Stimulated activated CD8-positive, alpha-beta memory T cell treated with anti-CD3 and anti-CD28 coated beads, Interleukin-7, amount 100 ng/mL, for 24 hours (primary cell): Measurements from ENCODE around the gene ODC1.

Experiments
- DNase-seq: peaks from one replicate; pipeline ENCODE4 v3.0.0-alpha.2; 2020; ENCODE audit warnings: low read depth

The ODC1 gene

DNA sequence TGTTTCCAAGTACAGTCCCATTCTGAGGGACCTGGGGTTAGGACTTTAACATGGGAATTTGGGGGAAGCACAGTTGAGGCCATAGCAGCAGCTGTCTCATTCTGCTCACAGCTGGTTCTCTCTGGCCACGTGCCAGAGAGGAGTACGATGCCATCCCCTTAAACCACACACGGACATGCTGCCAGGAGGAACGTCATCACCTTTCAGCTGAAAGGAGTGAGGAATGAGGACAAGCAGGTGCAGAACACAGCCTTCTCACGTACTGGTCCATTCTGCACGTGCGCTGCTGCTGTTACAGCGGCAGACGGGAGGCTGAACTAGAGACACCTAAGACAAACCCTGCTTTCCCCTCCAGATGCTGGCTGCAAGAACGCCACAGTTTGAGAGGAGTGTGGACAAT is 33.5 kb downstream of the ODC1 start:
- no peak for DNase-seq

DNA sequence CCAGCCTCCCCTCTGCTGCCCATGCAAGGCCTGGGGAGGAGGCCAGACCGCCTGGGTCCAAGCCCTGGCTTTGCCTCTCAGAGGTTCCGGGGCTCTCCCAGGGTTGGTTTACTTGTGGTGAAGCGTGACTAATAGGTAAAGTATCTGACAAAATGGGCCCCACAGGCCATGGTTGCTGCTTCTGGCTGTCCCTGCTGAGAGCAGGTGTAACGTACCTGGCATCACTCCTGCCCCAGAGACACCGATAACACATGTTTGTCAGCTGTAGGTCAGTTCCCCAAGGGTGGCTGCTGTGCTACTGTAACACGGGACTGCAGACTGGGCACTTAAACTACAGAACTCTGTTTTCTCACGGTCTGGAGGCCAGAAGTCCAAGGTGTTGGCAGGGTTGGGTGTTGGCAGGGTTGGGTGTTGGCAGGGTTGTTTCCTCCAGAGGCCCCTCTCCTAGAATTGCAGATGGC is 34.1 kb downstream of the ODC1 start:
- DNase-seq: no peak

DNA sequence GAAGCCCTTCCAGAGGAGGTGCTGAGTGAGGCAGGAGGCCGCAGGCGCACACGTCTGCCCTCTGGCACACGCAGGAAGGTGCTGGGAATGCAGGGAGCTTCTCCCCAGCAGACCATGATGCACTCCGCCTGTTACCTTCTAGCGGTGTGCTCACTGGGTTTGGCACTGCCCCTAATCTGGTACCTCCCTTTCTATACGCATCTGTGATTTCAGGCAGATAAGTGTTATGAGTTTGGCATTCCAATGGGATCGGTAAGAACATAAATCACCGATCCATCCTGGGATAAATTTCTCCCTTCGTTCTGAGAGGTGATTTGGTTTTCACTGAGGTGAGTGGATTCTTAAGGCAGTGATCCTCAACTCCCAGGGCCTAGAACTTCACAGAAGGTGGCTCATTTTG is 34.6 kb downstream of the ODC1 start:
- no peak for DNase-seq

DNA sequence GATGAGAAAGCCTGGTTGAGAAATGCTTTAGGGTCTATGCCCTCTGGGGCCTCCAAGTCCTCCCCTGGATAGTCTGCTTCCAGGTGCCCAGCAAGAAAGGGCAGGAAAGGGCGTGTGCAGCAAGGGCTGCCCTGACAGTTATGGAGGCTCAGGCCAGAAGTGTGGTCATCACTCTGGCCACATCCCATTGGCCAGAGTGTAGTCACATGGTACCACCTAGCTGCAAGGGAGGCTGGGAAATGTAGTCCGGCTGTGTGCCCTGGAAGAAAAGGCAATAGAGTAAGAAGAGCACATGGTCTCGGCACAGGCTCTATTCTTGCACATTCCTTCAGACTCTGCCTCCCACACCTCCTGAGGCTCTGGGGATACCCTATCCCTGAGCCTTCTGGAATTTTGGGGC is 35.7 kb downstream of the ODC1 start:
- DNase-seq: no peak

DNA sequence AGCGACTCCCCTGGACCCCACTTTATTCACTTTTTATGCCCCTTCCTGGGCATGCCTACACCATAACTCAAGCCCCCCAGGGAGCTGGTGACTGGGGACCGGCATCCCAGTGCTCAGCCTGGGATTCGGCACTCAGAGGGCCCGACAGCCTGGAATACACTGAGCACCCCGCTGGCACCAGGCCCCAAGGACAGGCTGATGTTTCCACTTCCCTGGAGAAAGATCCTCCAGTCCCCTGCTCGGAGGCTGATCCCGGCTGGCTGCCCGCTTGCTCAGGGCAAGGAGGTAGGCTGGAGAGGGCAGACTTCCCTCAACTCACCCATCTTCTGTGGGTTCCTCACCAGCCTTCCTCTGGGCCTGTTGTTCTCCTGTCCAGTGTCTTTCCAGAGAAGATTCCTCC is 36.6 kb downstream of the ODC1 start:
- DNase-seq: no peak

DNA sequence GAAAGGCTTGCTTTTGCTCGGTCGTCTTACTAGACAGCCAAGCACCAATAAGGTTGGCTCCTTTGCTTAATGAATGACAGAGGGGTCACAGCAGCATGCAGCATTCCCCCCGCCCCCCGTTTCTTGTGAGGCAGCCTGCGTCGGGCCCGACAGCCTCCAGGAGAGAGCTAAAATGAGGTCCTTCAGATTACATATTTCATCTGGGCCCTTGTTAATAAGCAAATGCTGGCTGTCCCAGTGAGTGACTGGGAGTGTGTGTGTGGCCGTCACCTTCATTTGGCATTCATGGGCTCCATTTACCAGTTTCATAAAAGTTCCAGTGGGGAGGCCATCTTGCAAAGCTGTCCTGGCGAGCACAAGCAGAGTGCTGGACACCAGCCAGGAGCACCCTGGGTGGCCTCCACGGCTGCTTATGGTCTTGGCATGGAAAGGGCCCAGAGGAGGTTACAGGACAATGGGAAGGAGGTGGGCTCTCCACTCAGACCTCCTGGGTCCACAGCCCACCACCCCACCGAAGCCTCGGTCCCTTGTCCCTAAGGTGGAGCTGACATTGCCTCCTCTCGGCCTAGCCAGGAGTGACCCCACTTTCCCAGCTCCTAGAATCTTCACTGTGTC is 37.2 kb downstream of the ODC1 start:
- no peak for DNase-seq

DNA sequence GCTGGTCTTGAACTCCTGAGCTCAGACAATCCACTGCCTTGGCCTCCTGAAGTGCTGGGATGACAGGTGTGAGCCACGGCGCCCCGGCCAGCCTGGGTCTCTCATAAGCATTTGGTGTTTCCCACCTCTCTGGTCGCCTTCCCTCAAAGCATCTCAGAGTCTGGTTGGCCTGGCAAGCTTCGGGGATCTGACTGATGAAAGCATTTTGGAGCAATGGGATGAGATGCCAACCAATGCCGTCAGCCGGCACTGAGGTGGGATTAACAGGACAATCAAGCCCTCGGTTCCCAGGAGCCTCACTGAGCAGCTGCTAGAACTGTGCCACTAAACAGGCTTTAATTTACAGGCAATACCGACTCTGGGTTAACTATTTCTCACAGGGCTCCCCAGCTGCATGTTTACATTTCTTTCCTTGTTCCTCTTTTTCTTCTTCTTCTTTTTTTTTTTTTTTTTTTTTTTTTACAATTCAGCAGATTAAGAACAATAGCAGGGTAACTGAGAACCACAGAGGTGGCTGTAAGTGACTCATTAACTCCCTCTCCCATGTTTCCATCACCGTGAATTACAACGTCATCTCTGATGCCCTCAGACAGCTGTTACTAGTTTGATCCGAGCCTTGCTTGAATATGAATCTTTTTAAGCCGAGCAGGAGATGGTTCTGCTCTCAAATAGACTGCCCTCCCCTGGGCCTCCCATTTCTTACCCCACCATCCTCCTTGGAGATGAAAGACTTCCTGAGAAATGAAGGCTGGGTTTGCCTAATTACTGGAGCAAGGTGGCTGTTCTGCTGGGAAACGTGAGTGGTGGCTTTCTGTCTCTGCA is 37.9 kb downstream of the ODC1 start:
- DNase-seq: no peak

DNA sequence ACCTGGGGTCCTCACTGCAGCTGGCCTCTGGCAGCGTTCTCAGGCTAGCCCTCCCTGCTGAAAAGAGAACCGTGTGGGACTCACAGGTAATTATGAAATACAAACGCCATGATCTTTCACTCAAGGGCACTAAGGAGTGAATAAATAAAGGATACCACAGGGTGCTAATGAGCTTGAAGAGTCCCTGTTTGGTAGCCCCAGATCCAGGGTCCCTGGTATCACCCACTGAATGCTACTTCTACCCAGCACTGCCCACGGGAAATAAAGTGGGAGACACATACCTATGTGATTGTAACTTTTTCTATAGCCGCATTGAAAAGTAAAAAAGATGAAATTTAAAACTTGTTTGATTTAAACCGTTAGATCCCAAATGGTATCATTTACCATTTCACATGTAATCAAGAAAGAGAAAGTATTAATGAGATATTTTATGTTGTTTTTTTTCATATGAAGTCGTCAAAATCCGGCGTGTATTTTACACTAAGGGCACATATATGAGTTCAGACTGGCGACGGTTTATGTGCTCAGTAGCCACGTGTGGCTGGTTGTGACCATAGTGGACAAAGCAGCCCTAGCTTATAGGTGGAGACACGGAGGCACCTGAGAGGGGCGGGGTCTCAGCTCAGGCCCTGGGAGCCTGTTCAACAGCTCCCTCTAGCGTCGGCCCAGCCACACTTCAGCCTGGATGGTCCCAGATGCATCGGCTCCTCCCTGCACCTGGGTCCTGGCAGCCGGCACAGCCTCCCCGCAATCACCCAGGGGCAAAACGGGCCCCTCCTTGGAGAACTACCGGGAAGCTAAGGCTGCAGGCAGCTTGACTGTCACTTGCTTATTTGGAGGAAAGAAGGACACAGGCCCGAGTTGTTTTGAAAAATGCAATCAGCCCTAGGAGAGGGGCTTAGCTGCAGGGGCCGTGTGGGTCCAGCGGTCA is 39.2 kb downstream of the ODC1 start:
- DNase-seq: peak; percentile 59

DNA sequence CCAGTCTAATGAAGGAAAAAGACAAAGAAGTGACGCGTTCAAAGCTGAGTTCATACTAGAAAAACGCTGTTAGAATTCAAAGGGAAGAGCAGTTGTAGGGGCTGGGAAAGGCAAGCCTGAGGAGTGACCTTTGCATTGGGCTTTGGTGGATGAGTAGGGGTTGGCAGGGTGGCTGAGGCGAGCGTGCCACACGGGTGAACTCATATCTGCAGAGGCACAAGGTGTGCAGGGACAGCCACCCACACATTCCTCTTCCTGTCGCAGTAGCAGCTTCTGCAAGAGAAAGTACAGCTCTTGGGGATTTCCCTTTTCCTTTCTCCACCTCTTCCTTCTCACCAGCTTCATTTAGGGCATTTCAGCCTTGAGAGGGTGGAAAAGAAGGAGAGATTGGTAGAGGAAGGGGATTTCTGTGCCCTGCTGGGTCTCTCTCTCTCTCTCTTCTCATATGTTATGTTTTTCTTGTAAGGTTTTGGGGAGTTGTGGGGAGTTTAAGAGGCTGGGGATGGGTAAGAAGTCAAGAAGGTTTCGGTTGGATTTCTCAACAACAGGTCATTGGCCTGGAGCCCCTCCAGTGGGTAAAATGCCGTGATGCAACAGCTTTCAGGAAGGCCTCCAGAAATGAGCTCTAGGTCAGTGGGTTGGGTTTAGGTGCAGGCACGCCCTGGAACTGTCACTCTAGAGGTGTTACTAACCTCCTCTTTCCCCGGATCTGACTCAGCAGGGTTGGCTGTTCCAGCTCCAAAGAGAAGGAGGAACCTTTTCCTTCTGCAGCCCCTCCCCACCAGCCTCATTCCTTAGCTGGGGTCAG is 40.1 kb downstream of the ODC1 start:
- DNase-seq: peak; percentile 25

DNA sequence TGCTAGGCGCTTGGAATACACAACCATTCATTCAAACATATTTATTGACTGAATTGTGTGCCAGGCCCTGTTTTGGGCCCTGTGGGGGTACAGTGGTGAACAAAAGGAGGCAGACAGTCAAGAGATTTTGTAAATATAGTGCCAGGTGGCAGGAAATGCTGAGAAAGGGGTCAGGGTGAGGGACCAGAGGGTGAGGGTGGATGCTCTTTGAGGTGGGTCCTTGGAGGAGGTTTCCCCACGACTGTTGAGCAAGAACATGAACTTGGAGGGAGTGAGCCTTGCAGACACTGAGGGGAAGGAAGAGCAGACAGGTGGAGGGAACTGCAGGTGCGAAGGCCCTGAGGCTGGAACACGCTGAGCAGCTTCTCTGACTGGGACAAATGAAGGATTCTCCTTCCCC is 40.7 kb downstream of the ODC1 start:
- DNase-seq: no peak

DNA sequence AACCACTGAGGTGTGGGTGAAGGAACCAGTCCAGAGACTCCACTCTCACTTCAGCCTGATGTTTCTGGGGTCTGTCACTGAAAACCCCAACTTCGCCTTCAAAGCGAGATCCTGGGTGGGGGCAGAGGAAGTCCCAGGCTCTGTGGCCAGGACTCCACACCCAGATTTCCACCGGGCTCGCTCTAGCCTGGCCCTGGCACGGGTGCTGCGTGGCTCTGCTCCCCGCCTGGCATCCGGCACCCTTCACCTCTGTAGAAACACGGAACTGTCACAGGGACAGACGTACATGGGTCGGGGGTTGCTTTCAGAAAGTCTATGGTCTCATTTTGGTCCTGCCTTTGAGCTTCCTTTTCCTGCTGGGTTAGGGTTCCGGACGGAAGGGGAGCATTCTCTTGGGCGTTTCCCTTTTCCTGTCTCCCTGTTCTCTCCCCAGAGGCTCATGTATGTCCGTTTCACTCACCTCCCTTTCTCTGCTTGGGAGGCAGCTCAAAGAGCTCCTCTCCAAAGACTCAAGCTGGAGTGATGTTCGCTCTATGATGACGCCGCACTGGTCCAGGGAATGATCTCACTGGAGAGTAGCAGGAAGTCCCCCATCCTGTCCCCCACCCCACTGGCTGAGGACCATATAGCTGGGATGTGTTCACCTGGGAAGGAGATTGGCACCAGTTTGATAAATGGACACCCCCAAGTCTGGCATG is 41.5 kb downstream of the ODC1 start:
- no peak for DNase-seq

DNA sequence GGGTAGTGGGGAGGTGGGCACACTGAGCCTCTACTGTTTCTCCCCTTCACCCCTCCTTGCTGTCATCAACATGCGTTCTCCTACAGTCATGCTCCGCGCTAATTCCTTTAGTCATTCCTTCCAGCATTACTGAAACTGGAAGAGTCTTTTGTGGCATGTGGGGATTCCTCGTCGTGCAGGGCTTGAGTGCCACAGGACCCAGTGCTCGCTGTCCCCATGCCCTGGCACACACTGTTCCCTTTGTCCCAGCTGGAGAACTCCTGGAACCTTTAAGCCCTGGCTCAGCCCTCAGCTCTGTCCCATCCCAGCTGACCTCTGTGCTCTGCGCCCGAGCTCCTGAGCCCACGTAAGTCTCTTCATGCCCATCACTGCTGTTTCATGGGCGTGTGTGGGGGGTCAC is 42.1 kb downstream of the ODC1 start:
- no peak for DNase-seq

DNA sequence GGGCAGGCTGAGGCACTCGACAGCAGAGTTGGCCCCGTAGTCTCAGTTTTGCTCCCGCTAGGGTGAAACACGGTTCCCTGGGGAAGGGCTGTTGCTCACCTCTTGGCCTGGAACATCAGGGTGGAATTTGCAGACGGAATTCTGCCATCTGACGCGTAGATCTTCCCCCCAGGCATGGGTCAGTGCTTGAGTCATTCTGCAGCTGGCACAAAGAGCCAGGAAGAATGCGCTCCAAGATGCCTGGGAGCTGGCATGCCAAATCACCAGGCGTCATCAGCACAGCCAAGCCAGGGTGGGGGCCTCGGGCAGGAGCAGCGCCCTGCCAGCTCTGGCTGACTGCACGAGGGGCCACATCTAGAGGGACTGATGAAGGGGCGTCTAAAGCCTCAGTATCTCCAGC is 42.7 kb downstream of the ODC1 start:
- no peak for DNase-seq

DNA sequence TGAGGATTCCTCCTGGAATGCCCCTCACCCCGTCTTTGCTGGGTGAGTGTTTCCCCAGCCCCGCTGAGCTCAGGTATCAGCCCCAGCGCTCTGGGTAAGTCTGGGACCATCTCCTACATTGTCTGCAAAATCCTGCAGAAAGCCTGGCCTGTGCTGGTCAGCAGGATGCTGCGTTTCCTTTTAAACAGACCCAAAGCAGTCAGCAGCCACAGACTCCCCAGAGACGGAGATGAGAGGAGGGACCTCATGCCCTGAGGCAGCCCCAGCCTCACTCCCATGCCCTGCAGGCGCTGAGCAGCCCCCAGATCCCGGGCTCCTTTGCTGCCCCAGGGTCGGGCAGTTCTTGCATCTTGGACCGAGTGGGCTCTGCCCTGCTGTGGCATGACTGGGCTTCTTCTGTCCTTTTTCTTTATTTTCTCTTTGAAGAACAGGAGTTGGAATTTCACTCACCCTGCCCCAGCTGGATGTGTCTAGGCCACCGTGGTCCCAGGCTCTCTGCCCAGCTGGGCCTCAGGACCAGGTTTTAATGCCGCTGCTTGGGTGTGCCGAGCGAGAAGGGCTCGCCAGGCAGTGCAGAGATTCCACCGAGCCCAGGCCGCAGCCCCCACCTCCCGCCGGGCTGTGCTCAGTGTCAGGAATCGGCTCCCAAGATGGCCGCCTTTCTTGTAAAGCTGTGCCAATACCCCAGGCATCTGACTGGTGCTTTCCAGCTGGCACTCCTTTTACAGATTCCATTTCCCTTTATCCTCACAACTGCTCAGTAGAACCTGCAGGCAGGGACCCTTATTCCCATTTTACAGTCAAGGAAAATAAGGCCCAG is 43.6 kb downstream of the ODC1 start:
- DNase-seq: no peak

DNA sequence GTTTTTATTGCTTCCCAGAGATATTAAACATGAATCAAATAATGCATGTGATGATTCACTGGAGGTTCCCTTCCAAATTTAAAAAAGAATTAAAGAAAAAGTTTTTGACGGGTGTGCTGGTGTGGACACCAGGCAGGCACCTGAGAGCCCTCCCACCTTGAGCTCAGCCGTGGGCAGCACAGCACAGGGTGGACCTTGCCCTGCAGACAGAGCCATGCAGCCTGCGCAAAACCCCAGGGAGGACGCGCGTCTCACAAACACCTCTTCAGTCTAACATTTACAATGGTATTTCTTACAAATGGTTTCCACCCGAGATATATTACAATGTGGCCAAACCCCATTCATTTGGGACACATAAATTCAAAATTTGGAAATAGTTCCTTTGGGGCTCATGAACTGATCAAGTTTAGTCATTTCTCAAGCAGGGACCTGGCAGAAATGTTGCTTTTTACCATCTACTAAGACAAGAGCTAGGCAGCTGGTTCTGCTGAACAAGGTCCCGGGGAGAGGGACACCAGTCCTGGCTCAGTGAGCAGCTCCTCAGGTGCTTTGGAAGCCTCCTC is 45.4 kb downstream of the ODC1 start:
- no peak for DNase-seq

DNA sequence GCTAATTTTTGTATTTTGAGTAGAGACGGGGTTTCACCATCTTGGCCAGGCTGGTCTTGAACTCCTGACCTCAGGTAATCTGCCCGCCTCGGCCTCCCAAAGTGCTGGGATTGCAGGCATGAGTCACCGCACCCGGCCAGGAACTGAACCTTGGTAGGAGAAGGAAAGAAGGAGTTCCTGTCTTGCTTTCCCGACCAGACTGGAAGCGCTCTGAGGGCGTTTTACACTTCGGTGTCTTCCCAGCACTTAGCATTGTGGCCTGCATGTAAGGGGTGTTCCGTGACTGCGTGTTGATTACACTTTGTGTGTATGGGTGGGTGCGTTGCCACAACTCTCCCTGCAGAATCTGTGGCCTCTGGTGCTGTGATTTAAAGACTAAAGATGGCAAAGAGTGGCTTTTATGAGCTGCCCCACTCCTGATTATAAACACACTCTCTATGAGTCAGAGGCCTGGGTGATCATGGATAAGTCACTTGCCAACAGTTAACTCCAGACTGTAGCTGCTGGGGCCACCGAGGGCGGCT is 46.0 kb downstream of the ODC1 start:
- DNase-seq: no peak

DNA sequence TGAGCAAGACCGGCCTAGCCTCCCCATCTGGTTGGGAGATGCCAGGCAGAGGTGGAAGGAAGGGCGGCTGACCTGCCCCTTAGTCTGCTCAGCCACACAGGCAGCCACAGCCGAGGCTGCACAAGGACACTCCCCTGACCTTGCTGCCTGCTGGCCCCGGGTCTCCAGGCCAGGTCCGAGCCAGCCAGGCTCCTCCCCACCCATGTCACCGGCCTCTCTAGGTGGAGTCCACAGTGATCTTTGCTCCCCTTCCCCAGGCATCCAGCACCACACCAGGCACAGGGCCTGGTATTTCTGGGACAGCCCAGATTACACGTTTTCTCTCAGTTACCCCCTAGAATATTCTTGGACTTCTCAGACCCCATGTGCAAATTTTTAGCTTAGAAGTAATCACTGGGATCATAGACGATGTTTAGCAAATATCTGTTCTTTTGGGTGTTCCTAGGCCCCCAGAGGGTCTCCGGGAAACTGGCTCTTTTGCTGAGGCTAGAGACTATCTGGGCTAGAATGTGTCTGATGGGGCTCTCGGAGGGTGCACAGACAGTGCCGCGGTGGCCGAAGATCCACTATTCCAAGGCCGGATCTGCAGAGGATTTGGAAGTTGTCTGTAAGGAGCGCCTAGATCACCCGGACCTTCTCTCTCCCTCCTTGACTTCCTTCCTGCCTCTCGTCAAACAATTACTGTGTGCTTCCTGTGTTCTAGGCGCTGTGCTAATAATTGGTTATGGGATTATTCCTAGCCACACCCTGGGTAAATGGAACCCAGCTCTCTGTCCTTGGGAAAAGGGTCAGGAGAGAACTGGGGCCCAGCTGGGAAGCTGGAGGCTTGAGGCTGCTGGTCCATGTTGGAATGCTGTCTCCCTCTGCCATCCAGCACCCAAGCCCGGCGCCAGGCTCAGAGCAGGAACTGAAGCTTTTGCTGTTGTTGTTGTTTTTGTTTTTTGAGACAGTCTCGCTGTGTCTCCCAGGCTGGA is 46.9 kb downstream of the ODC1 start:
- DNase-seq: no peak

DNA sequence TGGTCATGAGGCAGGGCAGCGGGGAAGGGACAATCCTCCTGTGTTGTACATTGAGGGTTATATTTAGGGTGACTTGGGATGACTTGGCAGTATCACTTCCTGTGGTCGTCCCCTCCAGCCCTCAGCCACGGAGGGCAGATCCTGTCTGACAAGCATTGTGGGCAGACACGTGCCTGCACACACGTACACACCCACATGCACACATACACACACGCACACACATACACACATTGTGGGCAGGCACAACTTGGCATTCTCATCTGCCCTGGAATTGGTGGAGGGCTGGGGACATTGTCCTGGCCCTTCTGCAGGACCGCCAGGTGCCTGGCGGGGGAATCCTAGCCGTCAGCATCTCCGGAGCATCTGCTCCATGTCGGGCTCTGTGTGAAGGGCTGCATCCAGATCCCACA is 47.6 kb downstream of the ODC1 start:
- no peak for DNase-seq

DNA sequence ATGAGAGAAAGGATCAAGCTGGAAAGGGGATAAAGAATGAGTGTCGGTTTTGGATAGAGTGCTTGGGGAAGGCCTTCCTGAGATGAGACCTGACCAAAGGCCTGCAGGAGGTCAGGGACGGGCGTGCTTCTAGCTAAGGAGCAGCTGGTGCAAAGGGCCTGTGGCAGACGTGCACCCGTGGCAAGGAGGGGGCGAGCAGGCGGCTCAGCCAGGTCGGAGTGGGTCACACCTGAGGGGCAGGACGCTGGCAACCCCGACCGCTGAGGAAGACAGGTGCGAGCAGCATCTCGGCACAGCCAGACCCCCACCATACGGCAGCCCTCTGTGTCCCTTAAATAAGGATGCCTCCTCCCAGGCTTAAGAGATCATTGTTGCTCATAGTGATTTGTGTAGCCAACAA is 48.1 kb downstream of the ODC1 start:
- no peak for DNase-seq
